A673 (cell line): Measurements from ENCODE around the gene ATP2B1.

ENCODE experiments used
- CTCF ChIP-seq: fragments of 300-800, 200-600 bp; sonication (generic); conservative IDR thresholded peaks from 2 replicates; pipeline ENCODE4 v1.5.1; 2017; ENCODE audit warnings: low read depth, mild to moderate bottlenecking, antibody characterized with exemption, low read length, moderate library complexity, mixed read lengths
- EZH2 ChIP-seq: fragments of 200-600 bp; sonication (generic); IDR thresholded peaks from 2 replicates; pipeline ENCODE4 v1.6.1; 2017; ENCODE audit warnings: borderline replicate concordance, low read depth, mild to moderate bottlenecking, mixed read lengths, antibody characterized with exemption, low read length; ENCODE audit not compliant: poor library complexity, severe bottlenecking

- no peak for TF ChIP-seq CTCF
- TF ChIP-seq EZH2 = no peak
These were observed 1.5 kb downstream of the ATP2B1 start for GRCh38 chr12:89706986-89707702.
